GM19025 (cell line): ENCODE results near the gene LGR6.

Source experiments
- ATAC-seq: cut with Tn5 transposase; IDR thresholded peaks from one replicate; pipeline ENCODE4 v1.9.1; 2021; ENCODE audit warnings: mild to moderate bottlenecking, low read depth, moderate library complexity; ENCODE audit not compliant: unreplicated experiment

LGR6 gene

DNA sequence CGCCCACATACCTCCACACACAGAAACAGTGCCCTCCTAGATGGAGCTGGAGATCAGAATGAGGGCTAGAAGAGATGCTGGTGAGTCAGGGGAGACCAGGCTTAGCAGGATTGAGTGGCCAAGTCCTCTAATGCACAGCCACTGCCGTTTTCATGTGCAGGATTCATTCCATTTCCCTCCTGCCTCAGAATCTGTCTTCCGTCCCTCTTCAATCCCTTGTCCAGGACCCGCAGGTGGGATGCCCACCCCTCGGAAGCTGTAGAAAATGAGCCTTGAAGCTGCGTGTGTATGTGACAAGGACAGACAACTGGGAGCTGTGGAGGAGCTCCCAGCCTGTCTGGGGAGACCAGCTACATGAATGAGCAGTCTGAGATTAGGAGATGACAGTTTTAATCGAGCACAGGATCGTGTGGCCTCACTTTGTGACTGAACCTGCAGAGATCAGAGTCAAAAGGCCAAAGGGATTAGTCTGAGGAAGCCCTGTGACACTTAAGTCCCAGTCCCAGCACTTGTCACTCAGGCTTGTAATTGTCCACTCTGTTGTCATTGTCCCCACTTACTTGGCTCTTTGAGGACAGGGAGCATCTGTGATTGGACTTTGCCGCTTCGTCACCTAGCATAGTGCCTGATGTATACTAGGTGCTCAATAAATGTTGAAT lies 22.0 kb downstream of the LGR6 start:
- no peak for ATAC-seq

DNA sequence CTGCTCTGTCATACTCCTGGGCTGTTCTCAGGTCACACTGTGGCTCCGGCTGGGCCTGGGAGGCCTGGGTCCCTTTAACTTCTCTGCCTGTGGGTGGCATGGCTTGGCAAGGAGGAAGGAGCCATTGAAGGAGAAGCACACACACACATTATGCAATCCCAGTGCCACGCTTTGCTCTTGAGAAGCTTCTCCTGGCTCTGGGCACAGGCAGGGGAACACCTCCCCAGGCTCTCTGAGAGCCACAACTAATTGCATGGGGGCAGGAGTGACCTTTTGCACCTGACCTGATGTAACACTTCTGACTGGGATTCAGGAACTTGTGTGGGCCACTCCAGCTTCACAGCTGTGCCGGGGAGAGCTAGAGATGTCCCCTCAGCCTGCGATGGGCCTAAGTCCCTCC lies 23.1 kb downstream of the LGR6 start:
- no peak for ATAC-seq

DNA sequence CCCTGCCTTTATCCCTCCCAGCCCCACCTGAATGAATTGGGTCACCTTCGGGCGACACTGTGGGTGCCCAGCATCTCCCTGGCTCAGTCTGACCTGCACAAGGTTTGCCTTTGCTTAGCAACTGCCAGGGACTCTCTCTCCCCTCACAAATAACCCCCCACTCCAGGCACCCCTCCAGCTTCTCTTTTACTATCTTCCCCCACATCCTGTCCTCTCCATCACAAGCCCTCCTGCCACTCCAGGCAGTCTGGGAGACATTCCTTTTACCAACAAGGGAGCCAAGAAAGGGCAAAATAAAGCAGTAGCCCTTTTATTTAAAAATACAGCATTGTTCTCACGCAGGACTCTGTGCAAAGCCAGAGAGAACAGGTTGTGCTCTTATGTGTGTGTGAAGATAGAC lies 23.9 kb downstream of the LGR6 start:
- no peak for ATAC-seq

DNA sequence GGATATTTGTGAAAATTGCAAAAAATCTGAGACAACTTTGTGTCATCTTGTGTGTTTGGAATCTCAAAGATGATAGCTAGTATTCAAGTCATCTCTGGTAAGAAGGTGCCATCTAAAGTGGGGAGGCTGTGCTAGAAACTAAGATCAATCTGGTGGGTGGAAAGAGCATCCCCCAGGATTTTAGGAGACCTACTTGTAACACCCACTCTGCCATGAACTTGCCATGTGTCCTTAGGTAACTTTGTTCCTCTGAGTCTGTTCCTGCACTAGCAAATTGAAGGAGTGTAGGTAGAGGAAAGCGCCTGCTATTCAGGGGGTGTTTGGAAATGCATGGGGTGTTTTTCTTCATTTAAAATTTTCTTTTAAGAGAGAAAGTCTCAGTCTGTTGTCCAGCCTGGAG lies 24.4 kb downstream of the LGR6 start:
- no peak for ATAC-seq

DNA sequence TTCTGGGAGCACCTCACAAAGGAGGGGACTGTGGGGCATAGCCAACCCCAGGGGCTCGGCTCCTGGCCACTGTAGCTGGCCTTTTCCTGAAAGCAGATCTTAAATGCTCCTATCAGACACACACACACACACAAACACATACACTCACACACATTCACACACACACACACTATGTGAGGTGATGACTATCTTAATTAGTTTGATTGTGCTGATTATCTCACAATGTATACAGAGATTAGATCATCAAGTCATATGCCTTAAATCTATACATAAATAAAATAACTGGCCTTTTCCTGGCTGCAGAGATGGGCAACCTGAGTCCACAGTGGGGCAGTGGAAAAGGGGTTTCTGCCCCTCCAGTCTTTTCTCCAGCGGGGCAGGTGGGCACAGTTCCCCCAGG lies 27.1 kb downstream of the LGR6 start:
- ATAC-seq, result no peak

DNA sequence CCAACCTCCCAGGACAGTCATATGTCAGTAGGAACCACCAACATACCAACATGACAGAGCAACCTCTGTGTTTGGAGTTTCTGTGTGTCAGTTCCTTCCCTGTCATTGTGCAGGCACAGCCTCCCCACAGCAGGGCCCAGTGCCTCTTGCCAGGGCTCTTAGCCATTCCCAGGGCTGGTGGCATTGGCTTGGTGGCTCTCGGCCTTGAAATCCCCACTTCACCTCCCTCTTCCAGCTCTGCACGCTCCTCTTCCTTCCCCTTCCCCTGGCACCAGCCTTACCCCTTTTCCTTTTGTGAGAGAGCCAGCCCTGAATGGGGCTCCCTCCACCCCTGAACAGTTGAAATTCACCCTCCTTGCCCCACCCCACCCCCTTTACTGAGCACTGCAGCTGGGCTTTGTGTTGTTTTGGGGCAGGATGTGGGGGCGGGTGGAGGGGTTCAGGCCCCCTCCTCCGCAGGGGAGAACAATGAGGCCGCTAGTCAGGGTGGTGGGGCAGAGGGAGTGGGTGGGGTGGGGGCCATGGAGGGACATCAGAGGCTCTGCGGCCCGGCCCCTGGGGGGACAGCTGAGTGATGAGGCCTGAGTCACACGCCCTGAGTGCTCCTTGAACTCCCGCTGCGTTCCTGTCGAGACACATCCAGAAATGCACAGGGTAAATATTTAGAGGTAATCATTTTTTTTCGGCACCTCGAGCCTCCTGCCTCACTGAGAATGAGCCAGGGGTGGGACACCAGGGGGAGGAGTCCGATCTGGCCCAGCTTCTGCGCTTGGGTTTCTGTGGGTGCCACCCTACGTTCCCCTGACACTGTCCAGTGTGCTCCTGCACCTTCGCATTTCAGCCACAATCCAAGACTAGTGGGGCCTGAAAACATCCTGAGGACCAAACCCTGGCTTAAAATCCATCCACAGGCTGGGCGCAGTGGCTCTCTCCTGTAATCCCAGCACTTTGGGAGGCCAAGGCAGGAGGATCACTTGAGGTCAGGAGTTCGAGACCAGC lies 28.6 kb downstream of the LGR6 start:
- ATAC-seq, result no peak

DNA sequence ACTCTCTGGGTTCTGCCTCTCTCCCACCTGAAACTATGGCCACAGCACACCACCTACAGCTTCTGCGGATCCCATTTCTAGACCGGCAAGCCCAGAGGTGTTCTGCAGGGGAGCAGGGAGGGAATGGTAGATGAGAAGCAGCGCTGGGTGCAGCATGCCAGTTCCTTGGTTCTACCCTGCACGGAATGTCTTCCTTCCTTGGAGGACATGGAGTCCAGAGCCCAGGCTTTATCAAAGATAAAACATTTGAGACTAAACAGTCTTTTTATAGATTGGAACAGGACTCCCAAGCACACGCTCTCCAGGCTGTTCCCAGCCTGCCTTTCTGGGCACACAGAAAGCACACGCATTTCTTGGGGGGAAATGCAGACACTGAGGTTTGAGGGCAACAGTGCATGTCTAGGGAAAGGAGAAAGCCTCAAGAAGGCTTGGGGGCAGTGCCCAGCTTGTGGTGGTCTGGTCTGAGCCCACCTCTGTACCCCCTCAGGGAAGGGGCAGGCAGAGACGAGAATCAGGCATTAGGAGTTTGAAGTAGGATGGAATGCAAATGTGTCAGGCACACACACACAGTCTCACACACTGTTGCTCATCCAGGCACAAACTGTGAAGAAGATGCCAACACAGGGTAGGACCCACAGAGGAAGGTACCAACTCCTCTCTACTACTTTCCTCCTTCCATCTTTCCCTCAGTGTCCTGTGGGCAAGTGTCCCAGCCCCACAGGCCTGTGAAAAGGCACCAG lies 29.7 kb downstream of the LGR6 start:
- no peak for ATAC-seq

DNA sequence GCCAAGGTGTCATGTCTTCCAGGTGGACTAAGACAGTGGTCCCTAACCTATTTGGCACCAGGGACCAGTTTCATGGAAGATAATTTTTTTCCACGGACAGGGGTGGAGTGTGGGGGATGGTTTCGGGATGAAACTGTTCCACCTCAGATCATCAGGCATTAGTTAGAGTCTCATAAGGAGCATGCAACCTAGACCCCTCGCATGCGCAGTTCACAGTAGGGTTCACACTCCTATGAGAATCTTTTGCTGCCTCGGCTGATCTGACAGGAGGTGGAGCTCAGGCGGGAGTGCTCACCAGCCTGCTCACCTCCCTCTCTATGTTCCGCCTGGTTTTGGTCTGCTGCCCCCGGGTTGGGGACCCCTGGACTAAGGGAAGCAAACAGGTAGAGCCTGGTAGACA lies 30.9 kb downstream of the LGR6 start:
- ATAC-seq, result no peak

DNA sequence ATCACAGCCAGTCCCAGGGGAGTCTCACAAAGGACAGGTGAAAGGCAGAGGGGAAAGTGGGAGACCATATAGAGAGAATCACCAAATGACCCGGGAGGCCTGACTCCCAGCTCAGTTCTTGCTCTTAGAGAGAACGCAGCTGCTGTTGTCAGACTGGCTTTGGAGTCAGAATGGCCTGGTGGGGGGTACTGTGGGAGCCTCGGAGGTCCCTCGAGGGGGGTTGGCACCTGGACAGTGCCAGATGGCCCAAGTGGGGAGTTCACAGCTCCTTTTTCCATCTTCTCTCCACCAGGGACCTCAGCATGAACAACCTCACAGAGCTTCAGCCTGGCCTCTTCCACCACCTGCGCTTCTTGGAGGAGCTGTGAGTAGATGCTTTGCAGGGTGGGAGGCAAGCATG lies 31.5 kb downstream of the LGR6 start:
- ATAC-seq, result no peak

DNA sequence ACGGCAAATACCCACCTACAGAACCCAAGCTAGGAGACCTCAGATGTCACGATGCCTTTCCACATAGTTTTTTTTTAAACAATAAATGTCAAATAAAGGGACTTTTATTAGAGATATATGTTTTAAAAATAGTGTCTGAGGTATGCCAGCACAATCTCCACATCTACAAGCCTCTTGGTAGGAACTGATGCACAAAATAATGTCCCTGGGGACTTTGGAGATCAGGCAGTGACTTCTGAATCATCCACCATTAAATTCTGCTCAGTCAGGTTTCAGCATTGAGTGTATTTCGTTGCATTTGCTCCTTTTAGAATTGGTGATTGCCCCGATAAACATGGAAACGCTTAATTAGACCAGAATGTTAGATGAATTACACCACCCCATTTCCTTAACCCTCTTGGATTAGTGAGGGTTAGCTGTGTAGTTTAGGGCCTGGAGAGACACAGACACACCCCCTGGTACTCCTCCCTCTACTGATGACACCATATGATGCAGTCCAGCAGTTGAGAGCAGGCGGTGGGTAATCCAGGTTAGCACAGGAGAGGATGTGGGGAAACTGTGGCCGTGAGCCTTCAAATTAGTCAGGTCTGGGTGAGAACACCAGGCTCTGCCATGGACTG lies 33.6 kb downstream of the LGR6 start:
- ATAC-seq, result no peak

DNA sequence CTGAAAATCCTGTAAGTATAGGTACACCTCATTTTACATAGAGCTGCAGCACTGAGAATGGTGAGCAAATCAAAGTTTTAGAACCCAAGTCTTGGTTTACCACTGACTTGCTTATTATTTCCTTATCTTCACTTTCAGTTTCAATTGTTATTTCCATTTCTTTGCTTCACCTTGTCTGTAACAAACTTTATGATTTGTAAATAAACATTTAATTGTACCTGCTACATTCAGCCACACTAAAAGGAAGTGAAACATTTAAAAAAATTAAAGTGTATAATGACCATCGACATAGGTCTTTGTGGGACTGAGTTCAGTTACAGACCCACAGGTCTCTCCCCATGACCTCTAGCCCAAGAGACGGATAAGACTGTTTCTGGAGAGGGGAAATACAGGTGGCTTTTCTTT lies 34.4 kb downstream of the LGR6 start:
- ATAC-seq, result no peak

DNA sequence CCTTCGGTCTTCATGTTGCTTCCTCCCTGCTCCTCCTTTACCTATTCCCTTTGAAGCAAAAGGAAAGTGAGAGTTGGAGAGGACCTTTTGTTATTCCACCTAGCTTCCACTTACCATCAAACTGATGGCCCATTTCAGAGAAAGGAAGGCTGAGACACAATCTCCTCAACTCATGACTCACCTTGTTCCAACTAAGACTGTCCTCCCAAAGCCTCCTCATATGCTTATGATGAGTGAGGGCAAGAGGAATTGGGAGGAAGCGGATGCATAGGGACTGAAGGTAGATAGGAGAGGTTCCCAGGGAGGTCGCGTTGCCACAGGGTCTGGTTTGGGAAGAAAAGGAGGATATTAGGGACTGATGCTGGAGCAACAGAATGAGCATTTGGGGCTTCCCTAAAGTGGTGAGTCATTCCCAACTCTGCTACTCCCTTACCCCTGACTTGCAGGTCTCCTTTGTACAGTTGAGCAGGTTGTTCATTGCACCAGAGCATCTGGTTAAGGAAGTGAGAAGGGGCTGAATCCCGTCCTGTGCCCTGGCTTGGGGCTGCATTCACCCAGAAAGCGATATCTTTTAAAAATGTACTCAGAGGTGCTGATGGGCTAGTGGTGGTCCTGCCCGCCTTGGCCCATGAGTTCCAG lies 35.0 kb downstream of the LGR6 start:
- no peak for ATAC-seq

DNA sequence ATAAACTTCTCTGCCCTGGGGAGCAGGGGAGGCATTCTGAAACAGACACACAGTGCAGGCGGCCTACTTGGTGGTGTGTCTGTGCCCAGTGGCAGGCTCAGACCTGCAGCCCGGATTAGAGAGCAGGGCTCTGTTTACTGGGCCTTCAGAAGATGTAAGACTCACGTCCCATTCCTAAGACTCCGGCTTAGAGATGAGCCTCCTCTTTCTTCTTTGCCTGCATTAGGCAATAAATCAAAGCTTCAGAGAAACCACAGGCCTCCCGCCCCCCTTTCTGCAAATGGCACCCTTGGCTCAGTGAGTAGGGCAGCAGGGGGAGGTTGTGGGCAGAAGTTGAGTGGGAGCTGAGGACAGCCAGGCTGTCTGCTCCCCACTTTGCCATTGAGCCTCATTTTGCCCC lies 35.8 kb downstream of the LGR6 start:
- no peak for ATAC-seq

DNA sequence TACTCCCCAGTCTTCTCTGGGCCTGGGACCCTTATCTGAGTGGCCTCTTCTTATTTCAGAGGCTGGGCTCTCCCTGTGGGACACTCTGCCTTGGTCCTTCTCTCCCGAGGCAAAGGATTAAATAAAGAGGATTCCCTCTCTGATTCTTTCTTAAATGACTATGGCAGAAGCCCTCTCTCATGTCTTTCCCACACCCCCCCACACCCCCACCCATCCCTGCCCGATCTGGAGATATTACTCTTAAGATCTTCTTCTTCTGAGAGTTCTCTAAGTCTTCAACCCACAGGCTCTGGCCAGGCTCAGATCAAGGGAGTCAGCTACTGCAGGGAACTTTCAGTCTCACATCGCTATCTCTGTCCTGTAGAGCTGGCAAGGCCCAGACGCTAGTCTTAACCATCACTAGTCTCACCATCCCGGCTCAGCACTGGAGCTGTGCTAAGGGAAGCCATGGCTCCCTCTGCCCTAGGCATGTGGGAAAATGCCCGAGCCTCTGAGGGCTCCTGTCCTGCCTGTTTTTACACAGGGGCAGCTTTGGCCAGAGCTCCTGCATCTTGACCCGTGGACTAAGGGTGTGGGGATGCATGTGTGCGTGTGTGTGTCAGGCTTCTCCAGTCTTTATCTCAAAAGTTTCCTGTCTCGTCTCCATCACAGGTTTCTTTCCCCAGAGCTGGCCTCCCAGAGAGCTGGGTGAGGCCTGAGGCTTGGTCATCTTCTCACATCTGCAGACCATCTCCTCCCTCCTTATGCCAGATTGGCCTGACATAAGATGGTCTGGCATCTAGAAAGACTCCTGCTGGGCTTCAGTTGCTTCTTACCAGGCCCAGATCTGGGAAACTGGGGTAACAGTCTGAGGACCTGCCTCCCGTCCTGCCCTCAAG lies 36.7 kb downstream of the LGR6 start:
- ATAC-seq, result no peak

DNA sequence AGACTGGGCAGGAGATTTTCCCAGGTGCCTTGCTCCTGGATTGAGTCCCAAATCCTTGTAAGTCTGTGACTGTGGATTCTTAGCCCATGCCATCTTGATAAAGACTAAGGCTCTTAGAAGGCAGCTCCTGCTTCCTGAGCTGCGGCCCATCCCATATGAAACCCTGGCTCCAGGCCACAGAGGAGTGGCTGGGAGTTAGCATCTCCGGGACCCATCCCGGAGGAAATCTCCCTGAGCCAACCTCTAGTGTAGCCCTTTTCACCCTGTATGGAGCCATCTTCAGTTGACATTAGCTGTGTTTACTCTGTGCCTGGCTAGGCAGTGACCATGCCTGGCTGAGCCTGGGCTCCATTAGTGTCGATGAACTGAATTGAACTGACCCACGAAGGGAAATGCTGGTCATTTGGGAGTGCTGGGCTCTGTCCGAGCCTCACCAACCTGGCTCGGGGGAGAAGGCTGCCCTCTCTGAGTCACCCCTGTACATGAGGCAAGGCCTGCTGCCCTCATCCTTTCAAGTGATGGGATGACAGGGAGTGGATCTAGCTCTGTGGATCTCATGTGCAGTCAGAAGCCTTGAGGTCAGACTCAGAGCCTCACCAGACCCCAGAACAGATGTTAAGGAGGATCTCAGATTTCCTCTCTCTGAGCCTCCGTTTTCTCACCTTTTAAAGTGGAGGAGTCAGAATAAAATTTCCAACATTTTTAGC lies 37.5 kb downstream of the LGR6 start:
- ATAC-seq, result no peak

DNA sequence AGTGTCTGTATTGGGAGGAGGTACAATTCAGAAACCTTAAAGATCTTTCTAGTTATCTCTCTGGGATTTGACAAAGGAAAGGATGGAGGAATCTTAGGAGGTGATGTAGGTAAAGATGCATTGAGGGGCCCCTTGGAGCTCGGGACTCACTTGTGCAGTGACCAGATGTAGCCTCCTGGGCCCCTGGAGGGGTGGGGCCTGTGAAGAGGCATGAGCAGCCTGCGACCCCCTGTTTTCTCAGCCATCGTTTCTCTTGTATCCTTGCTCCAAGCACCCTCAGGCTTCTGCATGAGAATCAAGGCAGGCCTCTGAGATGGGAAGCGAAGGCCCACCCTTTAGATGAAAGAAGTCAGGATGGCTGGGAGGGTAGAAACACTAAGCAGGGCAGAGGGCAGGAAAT lies 39.6 kb downstream of the LGR6 start:
- ATAC-seq, result no peak

DNA sequence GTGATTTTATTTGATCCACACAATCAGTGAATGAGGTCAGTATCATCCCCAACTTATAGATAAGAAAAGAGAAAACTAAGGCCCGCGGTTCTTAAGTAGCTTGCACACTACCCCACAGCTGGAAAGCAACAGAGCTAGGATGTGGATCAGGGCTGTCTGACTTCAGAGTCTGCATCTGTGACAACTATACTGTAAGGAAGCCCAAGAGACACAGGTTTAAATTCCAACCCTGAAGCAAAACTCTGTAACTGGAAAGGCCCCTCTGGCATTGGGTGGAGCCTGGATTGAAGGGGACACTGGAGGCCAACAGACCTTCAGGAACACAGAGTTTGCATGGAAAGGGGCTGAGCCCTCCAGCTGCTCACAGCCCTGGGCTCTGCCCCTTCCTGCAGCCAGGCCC lies 40.2 kb downstream of the LGR6 start:
- ATAC-seq, result no peak

DNA sequence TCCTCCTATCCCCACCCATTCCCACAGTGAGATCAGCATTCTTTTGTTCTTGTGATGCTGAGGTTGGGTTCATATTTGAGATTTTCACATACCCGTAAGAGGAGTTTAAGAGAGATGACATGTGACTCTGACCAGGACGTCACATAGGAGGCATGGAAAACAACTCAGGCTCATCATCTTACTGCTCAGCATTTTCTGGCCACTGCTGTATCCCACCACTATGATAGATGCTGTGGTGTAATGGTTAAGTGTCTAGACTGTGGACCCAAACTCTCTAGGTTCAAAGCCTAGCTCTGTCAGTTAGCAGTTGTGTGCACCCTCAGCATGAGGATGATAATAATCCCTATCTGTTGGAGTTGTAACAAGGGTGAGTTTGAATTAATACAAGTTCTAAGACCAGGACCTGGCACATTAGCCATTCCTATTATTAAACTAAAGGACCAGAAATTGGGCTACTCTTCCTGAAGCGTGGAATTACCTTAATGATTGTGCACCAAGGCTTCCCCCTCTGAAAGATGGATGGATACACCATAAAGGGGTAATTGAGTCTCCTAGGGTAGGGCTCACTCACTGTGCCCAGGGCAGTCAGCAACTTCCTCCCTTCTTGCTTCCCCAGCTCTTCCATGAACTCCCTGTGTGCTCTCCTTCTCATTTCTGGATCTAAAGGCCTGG lies 40.9 kb downstream of the LGR6 start:
- no peak for ATAC-seq
